Measurements from ENCODE around the gene ARHGAP33. TPM values are rescaled to one million over a fixed set of nuclear protein-coding genes. Genes with fewer than 3 reads are reported as not detected.

ARHGAP33 gene
- total and polyA plus RNA-seq, 10 of the 15 experiments (the other 5 are each of a cell fraction or from before 2014, with no cell fraction given) = 0.05 to 22.9 (median 2.3) TPM; not detected in 1

DNA sequence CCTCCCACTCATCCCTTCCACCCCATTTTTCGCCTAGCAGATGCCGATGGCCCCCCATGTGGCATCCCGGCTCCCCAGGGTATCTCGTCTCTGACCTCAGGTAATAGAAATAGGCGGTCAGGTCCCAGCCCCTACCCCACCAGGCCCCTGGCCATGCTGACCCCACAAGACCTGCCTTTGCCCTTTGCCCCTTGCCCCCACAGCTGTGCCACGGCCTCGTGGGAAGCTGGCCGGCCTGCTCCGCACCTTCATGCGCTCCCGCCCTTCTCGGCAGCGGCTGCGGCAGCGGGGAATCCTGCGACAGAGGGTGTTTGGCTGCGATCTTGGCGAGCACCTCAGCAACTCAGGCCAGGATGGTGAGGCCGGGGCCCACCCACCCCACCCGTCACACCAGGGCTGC, 5.4 kb downstream of the ARHGAP33 start:
- Histone ChIP-seq H3K79me2 (ENCODE audit: control insufficient read depth, insufficient read depth, low read length) (no peaks in the 10 kb centered on the region), H4K20me1 (ENCODE audit: control insufficient read depth, insufficient read depth) (no peaks in the 10 kb centered on the region), H3K4me2 (ENCODE audit: control insufficient read depth, insufficient read depth) (no peak overlapping the region), H2AFZ (ENCODE audit: control insufficient read depth, low read depth, low read length) (no peak overlapping the region), H3K9me3 (replicated peaks; ENCODE audit: control insufficient read depth, insufficient read depth, low read length) (no peaks in the 10 kb centered on the region), H3K9ac (ENCODE audit: control insufficient read depth, insufficient read depth, low read length) (no peak overlapping the region), H3K4me3 (no peak overlapping the region), H3K27me3 (replicated peaks in 1 of 2; ENCODE audit: control insufficient read depth in 2 of 2, insufficient read depth in 2 of 2, low read length in 1 of 2) (no peaks in the 10 kb centered on the region), H3K4me1 (ENCODE audit: control insufficient read depth, insufficient read depth, low read length) (no peaks in the 10 kb centered on the region), H3K36me3 (ENCODE audit: control insufficient read depth in 2 of 2, insufficient read depth in 2 of 2, low read length in 1 of 2) (no peaks in the 10 kb centered on the region; a peak in 1 of 4 replicates), H3K27ac (ENCODE audit: control insufficient read depth, insufficient read depth) (no peak overlapping the region)
- ChIA-PET CTCF (no interaction called here), POLR2A (interaction anchor here (1.6 kb wide), 1 partner anchor 33 kb away, joined by 4 read pairs; the partner anchor contains the start of gene LIN37), RAD21 (ENCODE audit: unreplicated experiment) (interaction anchor here (0.5 kb wide), 1 partner anchor 69 kb away, joined by 3 read pairs; no protein-coding TSS in a partner anchor), SMC1A (ENCODE audit: uncharacterized antibody, unreplicated experiment) (no interaction called here)
- in situ Hi-C loops (cut with MboI) = no loop called here
- no peak for ATAC-seq
- no peak for FAIRE-seq
- intact Hi-C loops (cut with micrococcal nuclease; ENCODE audit: unreplicated experiment) = no loop called here
- WGBS (ENCODE audit: insufficient coverage, insufficient replicate concordance, low lambda C conversion rate, missing lambda C conversion rate) = 90% methylated on average over 20 of the region's 20 CpGs
- DNase-seq (ENCODE audit: low read depth, low spot score) = no peak
- BruUV-seq (replicated peaks) = no TSS peak
- TF ChIP-seq CHD4 (IDR thresholded peaks at IDR 0.05) = no peak
- TF ChIP-seq, protein P1, sequence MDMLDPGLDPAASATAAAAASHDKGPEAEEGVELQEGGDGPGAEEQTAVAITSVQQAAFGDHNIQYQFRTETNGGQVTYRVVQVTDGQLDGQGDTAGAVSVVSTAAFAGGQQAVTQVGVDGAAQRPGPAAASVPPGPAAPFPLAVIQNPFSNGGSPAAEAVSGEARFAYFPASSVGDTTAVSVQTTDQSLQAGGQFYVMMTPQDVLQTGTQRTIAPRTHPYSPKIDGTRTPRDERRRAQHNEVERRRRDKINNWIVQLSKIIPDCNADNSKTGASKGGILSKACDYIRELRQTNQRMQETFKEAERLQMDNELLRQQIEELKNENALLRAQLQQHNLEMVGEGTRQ (IDR thresholded peaks at IDR 0.05; ENCODE audit: borderline replicate concordance, low read depth, low read length) = no peak
- TF ChIP-seq, protein P2, sequence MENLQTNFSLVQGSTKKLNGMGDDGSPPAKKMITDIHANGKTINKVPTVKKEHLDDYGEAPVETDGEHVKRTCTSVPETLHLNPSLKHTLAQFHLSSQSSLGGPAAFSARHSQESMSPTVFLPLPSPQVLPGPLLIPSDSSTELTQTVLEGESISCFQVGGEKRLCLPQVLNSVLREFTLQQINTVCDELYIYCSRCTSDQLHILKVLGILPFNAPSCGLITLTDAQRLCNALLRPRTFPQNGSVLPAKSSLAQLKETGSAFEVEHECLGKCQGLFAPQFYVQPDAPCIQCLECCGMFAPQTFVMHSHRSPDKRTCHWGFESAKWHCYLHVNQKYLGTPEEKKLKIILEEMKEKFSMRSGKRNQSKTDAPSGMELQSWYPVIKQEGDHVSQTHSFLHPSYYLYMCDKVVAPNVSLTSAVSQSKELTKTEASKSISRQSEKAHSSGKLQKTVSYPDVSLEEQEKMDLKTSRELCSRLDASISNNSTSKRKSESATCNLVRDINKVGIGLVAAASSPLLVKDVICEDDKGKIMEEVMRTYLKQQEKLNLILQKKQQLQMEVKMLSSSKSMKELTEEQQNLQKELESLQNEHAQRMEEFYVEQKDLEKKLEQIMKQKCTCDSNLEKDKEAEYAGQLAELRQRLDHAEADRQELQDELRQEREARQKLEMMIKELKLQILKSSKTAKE (IDR thresholded peaks at IDR 0.05; ENCODE audit: low read depth, poor library complexity, severe bottlenecking) = no peak
- no peak for TF ChIP-seq ETV6 (conservative IDR thresholded peaks at IDR 0.05 in 1 of 2, IDR thresholded peaks at IDR 0.05 in 1 of 2; ENCODE audit: borderline replicate concordance in 1 of 2, low read depth in 1 of 2)
